OCI-LY3 (cell line): ENCODE results near the gene AUTS2.

ENCODE experiments used
- CTCF ChIP-seq: fragments of 200-600, 300-600 bp; sonication (generic); IDR thresholded peaks from 2 replicates; pipeline ENCODE4 v1.5.1; 2014; ENCODE audit warnings: antibody characterized with exemption, low read length, low read depth
- EZH2phosphoT487 ChIP-seq: fragments of 200-600 bp; shearing (Covaris generic); IDR thresholded peaks from 2 replicates; pipeline ENCODE4 v1.6.1; 2018; ENCODE audit warnings: antibody characterized with exemption, mixed run types, low read depth

- no peak for TF ChIP-seq CTCF
- no peak for TF ChIP-seq EZH2phosphoT487
These were observed 260.2 kb downstream of the AUTS2 start for GRCh38 chr7:69858471-69858870.
